Glomerular visceral epithelial cell (primary cell): ENCODE results near the gene KRTAP5-8.
"Not testable (repeated sequence)": the region's sequence is repeated elsewhere in the genome, so short reads cannot be mapped to it uniquely, and the experiment has no call there.

Experiments
- DNase-seq: peaks from one replicate; pipeline ENCODE4 v3.0.0-alpha.2; 2016; ENCODE audit errors: extremely low spot score

The KRTAP5-8 gene

GRCh38 chr11:71507102-71507501, 30.7 kb upstream of the KRTAP5-8 start:
- DNase-seq = no peak

- no peak for DNase-seq
Measured at GRCh38 chr11:71518506-71519471, 19.0 kb upstream of the KRTAP5-8 start.

- no peak for DNase-seq
Measured at GRCh38 chr11:71519546-71519945, 18.3 kb upstream of the KRTAP5-8 start.

GRCh38 chr11:71525188-71525937, 12.5 kb upstream of the KRTAP5-8 start:
- DNase-seq = no peak

GRCh38 chr11:71525938-71526495, 11.8 kb upstream of the KRTAP5-8 start:
- DNase-seq = no peak

- DNase-seq = not testable (repeated sequence)
Measured at GRCh38 chr11:71526796-71527575, 10.8 kb upstream of the KRTAP5-8 start, which contains the start of gene KRTAP5-7. Gene KRTAP5-7, plus strand, starts transcription at chr11:71527267. Its CDS starts 34 bp downstream, at chr11:71527301.

GRCh38 chr11:71527576-71528210, 10.1 kb upstream of the KRTAP5-8 start:
- no peak for DNase-seq

- no peak for DNase-seq
Measured at GRCh38 chr11:71530602-71531001, 7.2 kb upstream of the KRTAP5-8 start.

- DNase-seq = no peak
Measured at GRCh38 chr11:71532036-71532610, 5.7 kb upstream of the KRTAP5-8 start.

GRCh38 chr11:71534711-71535608, 2.9 kb upstream of the KRTAP5-8 start:
- DNase-seq = not testable (repeated sequence)

GRCh38 chr11:71535825-71536224, 2.0 kb upstream of the KRTAP5-8 start:
- DNase-seq = no peak

GRCh38 chr11:71537537-71537936, 288 bp upstream of the KRTAP5-8 start:
- no peak for DNase-seq

- DNase-seq = no peak
Measured at GRCh38 chr11:71538666-71538990, 803 bp downstream of the KRTAP5-8 start.

GRCh38 chr11:71539017-71539416, 1.2 kb downstream of the KRTAP5-8 start:
- no peak for DNase-seq

GRCh38 chr11:71539971-71540370, 2.1 kb downstream of the KRTAP5-8 start:
- not testable (repeated sequence) for DNase-seq

- not testable (repeated sequence) for DNase-seq
Measured at GRCh38 chr11:71540521-71541304, 2.9 kb downstream of the KRTAP5-8 start.

- DNase-seq = no peak
Measured at GRCh38 chr11:71542382-71542781, 4.6 kb downstream of the KRTAP5-8 start.

GRCh38 chr11:71542879-71543777, 5.3 kb downstream of the KRTAP5-8 start:
- no peak for DNase-seq
